Measurements from ENCODE around the gene TMEM38B.
"Not testable (repeated sequence)": the region's sequence is repeated elsewhere in the genome, so short reads cannot be mapped to it uniquely, and the experiment has no call there.

The TMEM38B gene

GRCh38 chr9:105681724-105682123 is 12.6 kb upstream of the TMEM38B start:
- no peak for DNase-seq

DNA sequence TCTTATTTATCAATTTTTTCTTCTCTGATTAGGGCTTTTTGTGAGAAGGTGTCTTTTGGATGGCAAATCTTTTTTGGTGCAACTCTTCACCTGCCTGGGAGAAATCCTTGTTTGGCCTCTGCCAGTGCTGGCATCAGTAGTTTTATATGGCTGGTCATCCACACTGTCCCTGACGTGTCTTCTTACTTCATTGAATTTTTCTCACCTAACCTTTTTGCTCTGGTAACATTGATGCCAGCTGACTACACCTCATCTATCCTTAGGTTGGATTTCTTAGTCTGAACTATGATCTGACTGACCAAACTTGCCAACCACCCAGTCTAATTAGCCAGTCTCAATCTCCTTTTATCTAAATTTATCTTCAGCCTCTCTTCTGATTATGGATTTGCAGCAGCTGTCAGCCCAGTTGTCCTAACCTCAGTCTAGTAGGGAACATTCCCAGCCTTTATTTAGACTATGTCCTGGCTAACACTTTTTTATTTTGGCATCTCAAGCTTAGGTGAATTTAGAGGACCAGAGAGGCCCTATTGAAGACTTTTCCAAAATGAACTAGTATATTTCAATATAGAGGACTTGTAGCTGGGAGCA is 10.6 kb upstream of the TMEM38B start:
- no peak for DNase-seq

- DNase-seq = no peak
Observed at GRCh38 chr9:105686936-105687335, 7.4 kb upstream of the TMEM38B start.

DNA sequence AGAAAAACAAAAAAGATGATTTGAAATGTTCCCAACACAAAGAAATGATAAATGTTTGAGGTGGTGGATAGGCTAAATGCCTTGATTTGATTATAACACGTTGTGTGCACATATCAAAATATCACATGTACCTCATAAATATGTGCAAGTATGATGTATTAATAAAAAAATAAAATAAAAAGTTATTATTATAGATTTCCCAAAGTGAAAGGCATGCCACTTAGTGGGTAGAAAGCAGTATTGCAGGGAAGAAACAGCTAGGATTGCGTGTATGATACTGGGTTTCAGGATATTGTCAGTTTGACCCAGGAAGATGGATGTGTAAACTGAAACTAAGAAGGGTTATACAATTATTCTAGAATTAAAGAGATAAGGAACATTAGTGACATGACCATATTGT is 3.6 kb upstream of the TMEM38B start:
- peak in 1 of 2 experiments; percentile 9 for DNase-seq

- peak in 1 of 2 experiments; percentile 11 for DNase-seq
Observed at GRCh38 chr9:105693435-105694189, 729 bp upstream of the TMEM38B start.

- peak; percentile 36 to 74 for DNase-seq
Observed at GRCh38 chr9:105694848-105695581, 674 bp downstream of the TMEM38B start.

DNA sequence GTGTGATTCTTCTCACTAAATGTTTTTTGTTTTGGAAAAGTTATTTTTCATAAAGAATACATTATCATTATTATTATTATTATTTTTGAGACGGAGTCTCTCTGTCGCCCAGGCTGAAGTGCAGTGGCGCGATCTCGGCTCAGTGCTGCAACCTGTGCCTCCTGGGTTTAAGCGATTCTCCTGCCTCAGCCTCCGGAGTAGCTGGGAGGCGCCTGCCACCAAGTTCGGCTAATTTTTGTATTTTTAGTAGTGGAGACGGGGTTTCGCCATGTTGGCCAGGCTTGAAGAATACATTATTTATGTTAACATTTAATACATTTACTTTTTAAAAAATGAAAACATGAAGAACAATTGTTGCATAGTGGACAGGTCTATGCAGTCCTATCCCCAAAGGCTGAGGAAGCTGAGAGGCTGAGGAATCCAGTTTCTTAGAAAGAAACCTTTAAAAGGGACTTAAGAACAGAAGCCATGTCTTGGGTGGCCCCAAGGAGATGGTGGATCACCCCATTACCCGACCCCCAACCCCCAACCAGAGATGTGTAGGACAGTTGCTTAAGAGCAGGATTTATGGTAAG is 2.0 kb downstream of the TMEM38B start:
- DNase-seq = no peak

DNA sequence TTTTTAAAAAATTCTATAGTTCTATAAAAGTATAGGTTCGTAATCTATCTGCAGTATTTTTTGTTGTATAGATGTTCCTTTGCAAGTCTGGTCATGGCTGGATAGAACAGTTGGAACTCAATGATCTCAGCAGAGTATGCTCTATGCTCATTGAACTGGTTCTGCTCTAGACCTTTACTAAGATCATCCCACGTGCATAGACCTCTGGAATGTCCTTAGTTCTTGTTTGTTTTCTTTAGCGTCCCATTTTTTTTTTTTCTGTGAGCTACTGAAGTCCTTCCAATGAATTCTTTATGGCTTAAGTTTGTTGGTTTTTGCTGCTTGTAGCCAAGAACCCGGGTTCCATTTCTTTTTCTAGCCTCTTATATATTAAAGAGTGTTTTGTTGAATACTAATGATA is 3.5 kb downstream of the TMEM38B start:
- DNase-seq = no peak

- no peak for DNase-seq
Observed at GRCh38 chr9:105698348-105698870, 4.1 kb downstream of the TMEM38B start.

DNA sequence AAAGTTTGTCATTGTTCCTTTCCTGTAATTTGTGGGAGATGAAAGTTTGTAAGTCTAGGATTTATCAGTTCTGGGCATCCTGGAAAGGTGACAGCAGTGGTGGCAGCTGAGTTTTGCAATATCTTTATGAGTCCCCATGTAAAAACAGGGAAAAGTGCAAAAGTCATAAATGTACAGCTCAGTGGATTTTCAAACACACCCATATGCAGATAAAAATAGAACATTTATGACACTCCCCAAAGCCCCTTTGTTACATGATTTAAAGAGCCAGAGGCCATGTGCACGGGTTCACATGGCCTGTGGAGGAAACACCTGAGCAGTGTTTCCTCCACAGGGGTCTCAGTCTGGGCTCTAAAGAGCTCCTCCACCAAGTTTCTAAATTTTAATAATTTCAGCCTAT is 6.3 kb downstream of the TMEM38B start:
- no peak for DNase-seq

DNA sequence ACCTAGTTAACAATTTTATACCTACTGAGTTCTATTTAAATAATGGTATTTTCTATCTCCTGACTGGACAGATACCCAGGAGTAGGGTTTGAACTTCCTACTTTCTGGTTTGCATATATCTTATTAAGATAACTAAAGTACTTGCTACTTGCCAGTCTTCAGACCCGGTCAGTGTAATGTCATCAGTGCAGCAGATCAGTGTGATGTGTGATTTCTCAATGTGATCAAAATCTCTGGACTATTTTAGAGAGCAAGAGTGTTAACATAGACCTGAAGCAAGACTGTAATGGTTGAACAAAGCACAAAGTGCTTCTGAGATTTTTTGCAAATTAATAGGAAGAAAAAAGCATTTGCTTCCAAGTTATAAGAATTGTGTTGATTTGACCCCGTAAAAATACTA is 6.8 kb downstream of the TMEM38B start:
- DNase-seq = no peak

GRCh38 chr9:105702207-105702606 is 7.9 kb downstream of the TMEM38B start:
- no peak for DNase-seq

GRCh38 chr9:105703638-105704037 is 9.3 kb downstream of the TMEM38B start:
- not testable (repeated sequence) for DNase-seq

GRCh38 chr9:105706156-105706555 is 11.8 kb downstream of the TMEM38B start:
- DNase-seq = no peak

- no peak for DNase-seq
Observed at GRCh38 chr9:105708405-105708804, 14.1 kb downstream of the TMEM38B start.

DNA sequence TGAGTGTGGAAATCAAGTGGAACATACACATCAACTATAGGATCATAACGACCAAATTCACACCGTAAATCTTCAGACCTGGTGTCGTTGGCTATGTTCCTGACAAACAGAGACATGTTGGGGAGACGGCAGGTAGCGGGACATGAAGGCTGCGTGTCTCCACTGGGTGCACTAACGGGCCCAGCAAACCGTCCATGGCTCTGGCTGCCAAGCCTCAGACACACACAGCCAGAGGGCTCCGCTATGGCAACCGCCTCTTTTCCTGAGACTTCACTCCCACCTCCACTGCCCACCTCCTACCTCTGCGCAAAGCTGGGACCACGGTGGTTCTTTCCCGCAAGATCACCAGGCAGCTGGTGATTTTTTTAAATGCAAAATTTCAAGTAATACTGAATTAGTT is 16.3 kb downstream of the TMEM38B start:
- DNase-seq = no peak

- DNase-seq = no peak
Observed at GRCh38 chr9:105711867-105712266, 17.5 kb downstream of the TMEM38B start.

GRCh38 chr9:105712297-105712696 is 18.0 kb downstream of the TMEM38B start:
- DNase-seq = no peak

GRCh38 chr9:105712773-105713172 is 18.4 kb downstream of the TMEM38B start:
- DNase-seq = no peak

- no peak for DNase-seq
Observed at GRCh38 chr9:105713260-105714019, 19.1 kb downstream of the TMEM38B start.

DNA sequence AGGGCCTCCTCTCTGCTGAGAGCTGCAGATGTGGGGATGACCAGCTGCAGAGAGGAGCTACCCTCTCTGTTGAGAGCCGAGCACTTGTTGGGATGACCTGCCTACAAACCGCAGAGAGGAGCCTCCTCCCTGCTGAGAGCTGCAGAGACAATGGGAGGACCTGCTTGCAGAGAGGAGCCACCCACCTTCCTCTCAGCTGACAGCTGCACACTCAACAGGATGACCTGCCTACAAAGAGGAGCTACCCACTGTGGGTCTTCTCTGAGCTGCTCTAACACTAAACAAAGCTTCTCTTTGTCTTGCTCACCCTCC is 19.6 kb downstream of the TMEM38B start:
- no peak for DNase-seq

DNA sequence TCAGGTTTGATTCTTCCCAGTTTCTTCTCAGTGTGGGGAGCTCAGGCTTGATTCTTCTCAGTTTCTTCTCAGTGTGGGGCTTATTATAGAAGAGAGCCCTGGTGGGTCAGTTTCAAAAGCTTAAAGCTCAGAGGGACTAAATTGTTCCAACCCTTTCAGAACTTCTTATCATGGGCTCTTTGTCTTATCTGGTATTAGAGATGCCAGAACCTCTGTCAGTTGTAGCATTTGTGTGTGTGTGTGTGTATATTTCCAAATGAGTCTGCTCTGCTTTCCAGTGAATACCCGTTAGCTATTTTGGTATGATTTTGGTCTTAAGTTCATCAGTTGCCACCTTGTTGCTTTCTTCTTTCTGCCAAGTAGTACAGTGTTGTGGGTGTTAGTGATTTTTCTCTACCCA is 21.8 kb downstream of the TMEM38B start:
- DNase-seq = no peak

- DNase-seq = no peak
Observed at GRCh38 chr9:105722099-105722498, 27.8 kb downstream of the TMEM38B start.

All from NCI-H526 (cell line).